HG03342 (cell line): ENCODE results near the gene FAM162B.
A peak's percentile ranks its signal among the peaks of the same experiment; 100 is the strongest.
"Not testable (repeated sequence)": the region's sequence is repeated elsewhere in the genome, so short reads cannot be mapped to it uniquely, and the experiment has no call there.

Experiments
- ATAC-seq: cut with Tn5 transposase; IDR thresholded peaks from one replicate; pipeline ENCODE4 v1.9.1; 2021; ENCODE audit warnings: mild to moderate bottlenecking, moderate library complexity; ENCODE audit not compliant: unreplicated experiment

Gene FAM162B

DNA sequence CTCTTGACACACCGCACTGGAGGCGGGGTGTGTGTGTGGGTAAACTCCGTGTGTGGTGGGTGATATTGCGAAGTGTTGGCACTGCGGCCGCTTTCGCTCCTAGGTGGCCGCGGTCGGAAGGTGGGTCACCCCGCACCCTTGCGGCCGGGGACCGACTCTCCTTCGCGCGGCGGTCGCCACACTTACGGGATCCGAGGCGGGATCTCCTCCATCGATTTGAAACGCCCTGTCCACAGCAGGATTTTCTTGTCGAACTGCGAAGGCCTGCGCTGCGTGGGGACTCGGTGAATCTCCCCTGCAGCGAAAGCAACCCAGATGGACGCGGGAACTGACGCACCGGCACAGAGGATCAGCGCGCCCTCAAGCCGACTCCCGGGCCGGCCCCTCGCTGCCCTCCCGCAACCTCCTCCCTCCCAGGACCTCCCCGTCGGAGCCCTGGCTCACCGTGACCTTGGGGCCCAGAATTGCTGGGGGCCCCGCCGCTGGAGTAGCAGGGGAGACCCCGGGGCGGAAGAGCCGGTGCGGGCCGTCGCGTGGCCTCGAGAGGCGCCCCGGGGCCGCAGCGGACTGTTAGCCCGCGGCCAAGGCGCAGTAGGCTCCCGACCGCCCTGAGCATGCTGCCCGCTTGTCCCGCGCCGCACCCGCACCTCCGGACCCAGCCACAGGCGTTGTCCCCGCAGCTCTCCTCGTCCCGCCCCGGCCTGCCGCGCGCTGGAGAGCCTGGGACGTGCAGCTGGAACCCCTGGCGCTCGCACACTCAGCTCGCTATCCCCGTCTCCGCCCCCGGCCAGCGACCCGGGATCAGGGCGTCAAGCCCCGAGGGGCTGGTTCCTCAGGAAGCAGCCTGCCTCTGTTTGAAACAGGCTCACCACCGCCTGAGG lies at the start of gene FAM162B:
Gene FAM162B, minus strand, starts transcription at position 759 of the 881 bp plus-strand sequence. Its CDS starts 143 bp downstream, at position 616.
- no peak for ATAC-seq

DNA sequence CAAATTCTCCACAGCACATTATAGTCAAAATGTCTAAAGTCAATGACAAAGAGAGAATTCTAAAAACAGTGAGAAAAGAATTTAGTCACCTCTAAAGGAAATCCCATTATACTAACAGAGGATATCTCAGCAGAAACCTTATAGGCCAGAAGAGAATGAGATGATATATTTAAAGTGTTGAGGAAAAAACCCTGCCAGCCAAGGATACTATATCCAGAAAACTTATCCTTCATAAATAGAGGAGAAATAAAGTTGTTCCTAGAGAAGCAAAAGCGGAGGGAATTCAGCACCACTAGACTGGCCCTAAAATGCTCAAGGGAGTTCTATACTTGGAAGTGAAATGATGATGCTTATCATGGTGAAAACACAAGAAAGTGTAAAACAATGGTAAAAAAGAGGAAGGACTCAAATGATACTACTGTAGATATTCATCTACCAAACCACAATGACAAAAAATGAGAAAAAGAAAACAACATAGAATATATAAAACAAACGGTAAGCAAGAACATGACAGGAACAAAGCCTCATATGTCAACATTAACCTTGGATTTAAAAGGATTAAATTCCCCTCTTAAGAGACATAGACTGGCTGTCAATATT lies 46.6 kb upstream of the FAM162B start:
- no peak for ATAC-seq

DNA sequence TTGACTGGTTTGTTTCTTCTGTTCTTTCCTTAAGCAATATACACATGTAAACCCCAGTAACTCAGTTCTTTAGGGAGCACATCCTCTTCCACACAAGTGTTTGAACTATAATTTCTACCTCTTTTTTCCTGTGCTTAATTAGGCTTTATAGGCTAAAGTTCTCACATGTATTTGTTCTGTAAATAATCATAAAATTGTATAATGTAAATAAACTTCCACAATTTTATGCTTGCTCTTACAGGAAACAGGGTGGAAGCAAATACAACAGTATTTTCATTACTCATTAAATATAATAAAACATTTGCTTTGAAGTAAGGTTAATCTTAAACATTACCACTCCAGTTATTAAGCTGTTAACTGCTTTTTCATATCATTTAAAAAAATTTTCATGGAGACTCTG lies 36.5 kb upstream of the FAM162B start:
- ATAC-seq = no peak

DNA sequence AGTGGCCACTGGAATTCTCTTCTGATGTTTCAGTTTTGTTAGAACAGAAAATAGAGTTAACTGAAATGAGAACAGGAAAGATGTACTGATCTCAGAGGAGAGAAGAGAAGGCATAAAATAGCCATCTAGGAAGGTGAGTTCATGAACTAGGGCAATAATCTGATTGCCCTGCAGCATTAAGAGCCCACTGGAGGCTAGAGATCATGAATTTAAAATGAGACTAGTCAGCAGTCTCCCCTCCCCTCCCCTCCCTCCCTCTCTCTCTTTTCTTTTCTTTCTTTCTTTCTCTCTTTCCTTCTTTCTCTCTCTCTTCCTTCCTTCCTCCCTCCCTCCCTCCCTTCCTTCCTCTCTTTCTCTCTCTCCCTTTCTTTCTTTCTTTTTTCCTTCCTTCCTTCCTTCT lies 34.4 kb upstream of the FAM162B start:
- no peak for ATAC-seq

DNA sequence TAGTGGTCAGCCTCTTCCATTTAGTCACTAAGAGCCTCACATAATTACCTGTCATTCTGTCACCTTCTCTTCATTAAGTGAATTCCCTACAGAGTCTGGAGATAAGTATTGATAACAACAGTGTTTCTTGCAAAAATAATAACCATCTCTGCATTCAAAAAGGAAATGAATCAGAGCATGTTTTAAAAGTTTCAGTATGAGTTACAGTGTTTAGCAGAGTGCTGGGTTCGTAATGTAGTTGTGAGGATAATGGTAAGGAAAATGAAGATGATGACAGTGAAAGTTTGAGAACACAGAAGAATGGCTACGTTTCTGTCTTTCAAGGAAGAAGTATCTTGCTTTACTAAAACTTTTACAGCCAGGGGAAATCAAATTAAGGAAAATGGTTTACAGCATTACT lies 32.1 kb upstream of the FAM162B start:
- no peak for ATAC-seq

DNA sequence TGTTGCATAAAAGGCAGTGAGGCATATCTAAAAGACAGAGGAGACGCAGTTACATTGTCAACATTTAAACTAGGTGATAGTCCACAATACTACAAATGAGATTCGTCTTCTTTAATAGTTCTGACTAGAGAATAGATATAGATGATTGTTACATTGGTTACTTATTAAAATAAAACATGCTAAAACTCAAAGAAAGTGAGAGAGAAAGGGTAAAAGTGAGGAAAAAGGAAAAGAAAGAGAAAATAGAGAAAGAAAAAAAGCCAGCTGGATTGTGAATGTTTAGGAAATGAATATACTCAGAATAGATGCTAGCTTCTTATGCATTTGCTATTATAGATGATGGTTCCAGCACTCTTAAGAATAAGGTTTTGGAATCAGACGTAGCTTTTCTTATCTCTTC lies 27.7 kb upstream of the FAM162B start:
- ATAC-seq = no peak

DNA sequence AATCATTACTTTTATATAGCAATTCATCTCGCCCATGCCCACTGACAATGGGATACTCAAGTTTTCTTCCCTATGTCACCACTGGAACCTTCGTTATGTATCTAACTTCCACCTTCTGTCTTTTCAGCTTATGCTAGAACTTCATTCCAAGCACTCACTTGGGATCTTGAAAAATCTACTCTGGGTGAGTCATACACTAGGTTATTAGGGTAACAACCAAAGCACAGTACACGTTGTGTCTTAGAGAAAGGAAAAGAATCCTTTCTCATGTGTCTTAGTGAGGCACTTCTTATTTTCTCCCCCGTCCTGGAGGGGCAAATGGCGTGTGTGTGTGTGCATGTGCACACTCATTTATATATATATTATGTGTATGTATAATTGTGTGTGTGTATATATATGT lies 18.3 kb upstream of the FAM162B start:
- no peak for ATAC-seq

DNA sequence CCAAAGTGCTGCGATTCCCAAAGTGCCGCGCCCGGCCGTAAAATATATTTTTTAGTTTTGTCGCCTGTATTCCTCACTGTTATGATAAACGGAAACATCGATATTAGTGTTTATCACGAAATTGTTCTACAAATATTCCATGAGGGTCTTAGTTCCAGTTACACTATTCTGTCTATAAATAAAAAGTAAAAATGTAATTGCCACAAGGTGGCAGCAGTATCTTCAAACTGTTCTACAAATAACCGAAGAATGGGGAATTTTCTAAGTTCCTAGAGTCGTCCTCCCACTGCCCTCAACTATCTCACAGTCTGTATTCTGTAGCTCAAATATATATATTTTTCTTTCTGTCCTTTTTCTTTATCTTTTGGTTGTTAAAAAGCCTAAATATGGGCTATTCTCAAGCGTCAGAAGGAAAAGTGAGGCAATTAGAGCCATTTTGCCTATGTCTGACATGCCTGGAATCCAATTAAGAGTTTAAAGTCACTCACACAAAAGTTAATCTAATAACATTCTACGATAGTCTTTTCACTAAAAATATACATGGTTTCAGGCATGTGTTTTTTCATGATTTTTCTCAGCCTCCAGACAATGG lies 14.2 kb upstream of the FAM162B start:
- peak; percentile 81 for ATAC-seq

DNA sequence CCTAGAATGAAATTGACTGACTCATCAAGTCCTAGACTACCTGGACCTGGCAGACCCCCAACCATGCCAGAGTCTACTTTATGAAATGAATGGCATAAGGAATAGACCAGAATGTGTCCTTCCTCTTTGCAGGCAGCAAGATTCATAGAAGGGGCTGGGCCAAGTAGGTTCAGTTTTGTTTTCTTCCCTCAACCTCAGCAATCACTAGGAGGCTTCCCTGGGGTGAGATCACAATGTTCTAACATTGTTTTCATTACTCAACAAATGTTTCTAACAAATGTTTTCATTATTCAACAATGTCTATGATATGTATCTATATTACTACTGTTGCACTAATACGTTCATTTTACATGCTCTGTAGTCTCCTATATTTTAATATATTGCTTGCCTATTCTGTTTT lies 8.4 kb upstream of the FAM162B start:
- no peak for ATAC-seq

DNA sequence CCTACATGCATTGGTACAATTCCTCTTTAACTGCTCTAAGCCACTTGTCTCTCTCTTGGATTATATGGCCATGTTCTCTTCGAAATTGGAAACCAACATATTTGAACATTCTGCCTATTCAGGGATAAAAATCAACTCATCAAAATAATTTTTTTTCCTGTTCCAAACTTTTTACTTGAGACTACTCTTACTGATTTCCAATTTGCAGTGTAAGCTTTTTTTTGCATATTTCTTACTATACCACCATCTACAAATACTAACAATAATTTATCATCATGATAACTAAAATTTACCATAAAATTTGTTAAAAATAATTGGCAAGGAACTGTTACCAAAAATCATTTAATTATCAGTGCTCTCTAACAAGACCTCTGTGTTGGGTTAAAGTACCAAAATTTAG lies 6.9 kb upstream of the FAM162B start:
- no peak for ATAC-seq

DNA sequence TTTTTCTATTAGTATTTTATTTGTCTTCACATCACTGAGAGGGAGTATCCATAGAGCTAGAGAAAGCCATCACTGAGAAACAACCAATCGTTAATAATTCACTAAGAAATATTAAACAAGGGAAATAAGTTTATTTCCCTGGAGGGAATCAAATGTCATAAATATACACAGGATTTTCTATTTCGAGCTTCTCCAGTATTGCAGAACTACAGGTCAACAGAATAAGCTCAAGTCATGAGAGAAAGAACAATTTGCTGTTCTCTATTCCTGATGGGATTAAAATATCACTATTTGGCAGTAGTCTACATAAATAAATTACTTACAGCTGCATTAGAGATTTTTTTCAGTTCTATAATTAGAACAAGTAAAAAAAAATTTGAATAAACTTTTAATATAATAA lies 2.2 kb upstream of the FAM162B start:
- ATAC-seq = no peak

DNA sequence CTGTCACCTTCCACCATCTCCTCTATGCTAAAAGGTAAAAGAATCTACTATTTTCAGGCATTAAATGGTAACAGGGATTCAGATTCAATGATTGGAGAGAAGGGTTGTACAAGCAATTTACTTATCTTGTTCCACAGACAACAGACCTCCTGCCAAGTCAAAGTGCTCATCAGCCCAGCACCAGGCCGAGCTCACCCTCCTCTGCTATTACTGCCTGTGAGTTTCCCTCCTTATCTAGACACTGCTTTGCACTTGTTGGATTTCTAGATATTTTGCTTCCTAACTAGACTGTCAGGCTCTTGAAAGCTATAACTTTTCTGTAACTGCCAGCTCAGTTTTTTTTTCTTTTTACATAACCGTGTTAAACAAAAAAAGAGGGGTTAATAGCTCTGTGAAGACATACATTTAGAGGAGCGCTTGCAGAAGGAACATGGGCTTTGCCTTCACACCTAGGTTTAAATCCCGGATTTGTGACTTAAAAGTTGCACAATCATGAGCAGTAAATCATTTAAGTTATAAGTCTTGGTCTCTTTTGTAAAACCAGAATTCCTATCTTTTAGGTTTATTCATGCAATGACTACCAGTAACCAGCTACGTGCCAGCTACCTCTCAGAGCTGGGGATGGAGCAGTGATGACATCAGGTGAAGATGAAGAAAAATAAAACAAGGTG lies 1.1 kb upstream of the FAM162B start:
- ATAC-seq = no peak

DNA sequence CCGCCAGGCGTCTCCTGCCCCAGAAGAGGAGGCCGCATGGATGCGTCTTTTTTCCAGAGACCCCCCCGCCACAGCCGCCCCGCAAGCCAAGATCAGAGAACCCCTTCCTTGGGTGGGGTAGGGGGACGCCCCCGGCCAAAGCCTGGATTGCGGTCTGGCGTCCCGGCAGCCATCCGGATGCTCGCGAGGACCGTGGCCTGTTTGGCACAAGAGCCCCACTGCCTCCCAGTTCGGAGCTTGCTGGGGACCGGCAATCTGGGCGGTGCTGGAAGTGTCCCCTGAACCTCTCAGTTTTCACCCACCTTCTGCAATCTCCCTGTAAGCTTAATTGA lies 924 bp downstream of the FAM162B start:
- ATAC-seq = no peak

DNA sequence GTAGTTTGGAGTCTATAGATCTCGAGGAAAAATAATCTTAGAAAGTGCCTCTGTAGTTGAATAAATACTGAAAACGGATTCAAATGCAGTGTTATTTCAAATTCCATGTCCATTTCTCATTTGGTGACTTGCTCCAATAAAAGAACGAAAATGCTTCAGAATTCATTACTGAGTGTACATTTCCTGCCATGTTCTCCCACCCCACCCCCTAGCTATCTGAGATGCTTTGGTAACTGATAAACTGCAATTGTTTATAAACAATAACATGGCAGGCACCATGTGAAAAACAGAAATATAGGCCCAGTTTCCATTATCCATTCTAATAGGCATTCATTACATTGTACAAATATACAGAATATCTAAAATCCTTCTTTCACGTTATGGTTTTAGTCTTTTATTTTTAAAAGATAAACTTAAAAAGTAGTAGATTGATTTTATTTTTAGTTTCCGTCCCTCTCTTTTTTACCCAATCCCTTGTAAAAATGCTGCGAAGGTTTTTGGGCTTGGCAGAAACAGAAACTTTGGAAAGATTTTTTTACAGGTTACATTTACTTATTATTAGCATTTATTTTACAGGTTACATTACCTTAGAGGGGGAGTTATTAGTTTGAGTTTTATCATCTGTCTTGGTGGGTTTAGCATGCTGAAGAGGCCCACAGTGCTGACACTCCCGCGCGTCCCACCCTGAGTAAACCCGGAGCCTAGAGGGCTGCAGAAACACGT lies 1.5 kb downstream of the FAM162B start:
- no peak for ATAC-seq

DNA sequence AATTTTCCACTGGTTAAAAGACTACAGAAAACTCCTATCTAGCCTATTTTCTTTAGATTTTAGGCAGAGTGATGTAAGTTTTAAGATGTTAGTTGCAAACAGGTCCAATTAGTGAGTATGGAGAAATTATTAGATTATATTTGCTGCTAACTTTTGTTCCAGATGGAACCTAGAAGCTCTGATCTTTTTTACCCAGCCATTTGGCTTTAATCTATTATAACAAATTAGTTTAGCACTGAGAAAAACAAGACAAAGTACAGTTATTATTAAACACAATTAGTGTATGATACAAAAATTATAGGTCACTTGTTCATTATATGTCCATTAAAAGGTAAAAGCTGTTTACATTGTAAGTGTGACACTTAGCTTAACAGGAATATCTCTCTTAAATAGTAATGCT lies 2.5 kb downstream of the FAM162B start:
- no peak for ATAC-seq

DNA sequence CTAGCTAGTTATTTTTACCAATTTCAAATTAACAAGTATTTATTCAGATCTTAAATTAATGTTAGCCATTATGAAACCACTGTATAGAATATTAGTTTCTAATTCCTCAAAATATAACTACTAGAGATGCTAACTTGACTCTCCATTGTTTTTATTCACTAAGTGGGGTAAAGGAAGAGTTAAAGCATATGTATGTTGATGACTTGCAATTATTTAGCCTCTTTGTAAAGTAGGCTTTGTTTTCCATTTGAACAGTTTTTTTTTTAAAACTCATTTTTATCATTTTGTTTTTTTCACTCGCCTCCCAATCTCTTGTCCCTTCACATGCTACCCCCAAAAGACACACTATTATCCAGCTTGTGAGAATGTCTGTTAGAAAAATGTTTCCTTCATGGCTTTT lies 3.3 kb downstream of the FAM162B start:
- no peak for ATAC-seq

DNA sequence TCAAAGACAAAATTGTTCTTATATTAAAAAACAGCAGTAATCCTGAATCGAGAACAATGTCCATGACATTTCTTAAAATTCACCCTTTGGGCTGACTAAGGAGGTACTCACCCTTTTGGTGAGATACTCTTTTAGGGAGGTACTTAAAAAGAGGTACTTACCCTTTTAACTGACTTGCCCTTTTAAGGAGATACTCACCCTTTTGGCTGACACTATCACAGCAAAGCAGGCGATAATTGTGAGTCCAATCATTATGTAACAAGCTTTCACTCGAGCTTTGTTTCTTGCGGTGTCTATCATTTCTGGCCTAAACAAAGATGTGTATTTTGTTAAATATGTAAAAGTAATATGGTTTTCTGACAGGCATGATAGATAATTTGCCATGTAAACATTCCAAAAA lies 3.7 kb downstream of the FAM162B start:
- ATAC-seq = no peak

DNA sequence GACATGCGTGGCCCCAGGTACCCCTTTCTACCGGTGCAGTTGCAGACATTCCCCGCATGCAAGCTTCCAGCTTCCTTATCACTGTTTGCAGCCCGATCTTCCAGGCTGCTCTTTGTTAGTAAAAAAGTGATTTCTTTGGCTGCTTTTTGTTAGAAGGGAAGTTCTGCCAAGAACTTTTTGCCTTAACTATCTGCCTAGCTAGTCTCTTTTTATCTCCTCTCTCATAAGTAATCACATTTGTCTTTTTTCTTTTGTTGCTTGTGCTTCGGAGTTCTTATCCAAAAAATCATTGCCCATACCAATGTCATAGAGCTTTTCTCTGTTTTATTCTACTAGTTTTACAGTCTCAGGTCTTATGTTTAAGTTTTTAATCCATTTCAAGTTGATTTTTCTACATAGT lies 20.3 kb downstream of the FAM162B start:
- ATAC-seq = no peak

DNA sequence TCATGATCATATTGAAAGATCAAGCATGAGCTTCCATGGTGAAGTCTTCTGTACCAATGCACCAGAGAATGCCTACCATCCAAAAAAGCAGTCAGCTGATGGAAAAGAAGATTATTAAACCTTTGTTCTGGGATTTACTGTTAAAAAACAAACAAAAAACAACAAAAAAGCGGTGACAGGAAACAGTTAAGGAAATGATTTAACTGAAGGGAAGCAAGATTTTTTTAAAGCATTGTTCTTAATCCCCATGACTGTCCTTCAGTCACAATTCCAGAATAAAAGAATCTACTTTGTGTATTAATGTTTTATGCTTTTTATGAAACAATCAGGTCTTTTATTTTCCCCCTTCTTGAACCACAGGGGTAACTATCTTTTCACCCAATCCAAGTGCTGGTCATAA lies 23.9 kb downstream of the FAM162B start:
- no peak for ATAC-seq

DNA sequence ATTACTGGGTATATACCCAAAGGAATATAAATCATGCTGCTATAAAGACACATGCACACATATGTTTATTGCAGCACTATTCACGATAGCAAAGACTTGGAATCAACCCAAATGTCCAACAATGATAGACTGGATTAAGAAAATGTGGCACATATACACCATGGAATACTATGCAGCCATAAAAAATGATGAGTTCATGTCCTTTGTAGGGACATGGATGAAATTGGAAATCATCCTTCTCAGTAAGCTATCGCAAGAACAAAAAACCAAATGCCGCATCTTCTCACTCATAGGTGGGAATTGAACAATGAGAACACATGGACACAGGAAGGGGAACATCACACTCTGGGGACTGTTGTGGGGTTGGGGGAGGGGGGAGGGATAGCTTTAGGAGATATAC lies 25.0 kb downstream of the FAM162B start:
- not testable (repeated sequence) for ATAC-seq

DNA sequence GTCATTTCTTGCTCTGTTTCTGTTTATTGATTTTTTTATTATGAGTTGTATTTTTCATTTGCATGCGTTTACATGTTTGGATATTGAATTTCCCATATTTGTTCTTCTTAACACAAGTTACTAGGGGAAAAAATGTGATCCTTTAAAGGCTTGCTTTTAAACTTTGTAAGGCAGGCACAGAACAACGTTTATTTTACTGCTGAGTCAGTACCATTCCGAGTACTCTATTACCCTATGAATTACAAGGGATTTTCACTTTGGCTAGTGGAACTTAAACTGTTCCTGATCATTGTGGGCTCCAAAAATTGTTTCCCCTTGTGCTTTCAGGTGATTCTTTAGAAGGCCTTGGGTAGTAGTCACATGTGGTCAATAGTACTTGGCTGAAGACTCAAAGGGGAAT lies 28.5 kb downstream of the FAM162B start:
- ATAC-seq = no peak
